HG02885 (cell line): ENCODE measurements around the gene C2orf81.
"Not testable (repeated sequence)": the region's sequence is repeated elsewhere in the genome, so short reads cannot be mapped to it uniquely, and the experiment has no call there.

ENCODE experiments used
- ATAC-seq: cut with Tn5 transposase; IDR thresholded peaks from one replicate; pipeline ENCODE4 v1.9.1; 2021; ENCODE audit warnings: mild to moderate bottlenecking; ENCODE audit not compliant: unreplicated experiment, poor library complexity

The C2orf81 gene

DNA sequence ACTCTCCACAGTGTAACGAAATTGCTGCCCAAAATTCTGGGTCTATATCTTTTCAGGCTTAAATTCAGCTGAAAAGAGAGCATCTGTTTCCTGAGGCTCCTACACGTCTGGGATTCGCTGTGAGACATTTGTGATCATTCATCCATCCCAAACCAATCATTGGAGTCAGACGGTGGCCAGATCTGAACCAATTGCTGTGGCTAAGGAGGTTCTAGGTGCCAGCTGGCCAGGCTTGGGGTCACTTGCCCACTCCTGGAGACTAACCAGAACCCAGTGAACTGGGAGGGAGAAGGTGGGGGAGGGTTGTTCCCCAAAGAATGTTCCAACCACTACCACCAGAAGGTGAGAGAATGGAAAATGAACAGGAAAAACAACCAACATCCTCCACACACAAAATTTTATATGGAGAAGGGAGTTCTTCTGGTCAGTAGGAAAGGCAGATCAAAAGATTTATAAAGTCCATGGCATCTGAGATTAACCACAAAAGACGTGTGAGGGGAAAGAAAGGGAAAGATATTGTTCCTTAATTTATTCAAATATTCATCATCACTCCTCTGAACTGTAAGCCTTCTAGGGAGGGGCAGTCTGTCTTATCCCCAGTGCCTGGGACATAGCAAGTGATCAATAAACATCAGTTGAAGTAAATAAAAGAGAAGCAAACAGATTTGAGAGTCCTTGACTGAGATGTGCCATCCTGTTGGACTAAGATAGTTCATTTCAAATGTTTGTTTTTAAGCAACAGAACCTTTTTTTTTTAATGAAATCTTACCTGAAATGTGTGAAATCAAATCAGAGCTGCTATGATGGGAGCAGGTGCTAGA is 23.3 kb upstream of the C2orf81 start:
- ATAC-seq: no peak

- not testable (repeated sequence) for ATAC-seq
These were observed 21.3 kb upstream of the C2orf81 start for GRCh38 chr2:74442483-74443297.

DNA sequence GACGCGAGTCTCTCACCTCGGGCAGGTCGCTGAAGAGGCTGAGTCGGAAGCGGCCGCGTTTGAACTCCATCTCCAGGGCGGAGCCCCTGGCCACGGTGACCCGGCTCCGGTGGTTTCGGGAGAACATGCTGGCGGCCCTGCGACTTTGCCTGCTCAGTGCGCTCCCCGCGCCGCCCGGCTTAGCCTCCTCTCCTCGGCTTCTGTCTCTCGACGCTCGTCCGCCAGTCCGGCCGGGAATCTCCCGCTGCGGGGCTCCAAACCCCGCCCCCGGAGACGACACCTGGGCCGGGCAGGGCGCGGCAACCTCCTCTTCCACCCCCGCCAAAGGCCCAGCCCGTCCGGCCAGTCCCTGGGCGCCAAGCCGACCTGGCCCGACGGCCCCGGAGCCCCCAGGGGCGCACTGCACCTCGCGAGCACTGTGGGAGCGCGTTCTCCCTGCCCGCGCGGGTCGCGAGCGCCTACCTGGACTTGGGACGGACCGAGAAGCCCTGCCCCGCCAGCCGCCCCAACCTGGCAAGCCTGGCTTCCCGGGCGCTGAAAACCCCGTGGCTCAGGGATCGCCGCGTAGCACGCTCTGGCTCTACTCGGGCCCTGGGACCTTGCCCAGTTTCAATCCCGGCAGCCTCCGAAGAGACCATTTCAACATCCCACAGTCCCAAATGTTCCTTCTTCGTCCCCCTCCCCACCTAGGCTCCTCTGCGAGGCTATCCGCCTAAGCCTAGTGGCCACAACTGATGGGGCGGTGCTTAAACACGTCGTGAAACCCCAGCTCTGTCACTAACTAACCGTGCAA is 20.5 kb upstream of the C2orf81 start, which contains the start of gene RTKN:
TSS of gene RTKN (minus strand) at position 248 of the 793 bp plus-strand sequence. CDS start at position 127, 121 bp downstream.
- ATAC-seq: no peak

GRCh38 chr2:74441170-74441689 is 19.8 kb upstream of the C2orf81 start:
- no peak for ATAC-seq

DNA sequence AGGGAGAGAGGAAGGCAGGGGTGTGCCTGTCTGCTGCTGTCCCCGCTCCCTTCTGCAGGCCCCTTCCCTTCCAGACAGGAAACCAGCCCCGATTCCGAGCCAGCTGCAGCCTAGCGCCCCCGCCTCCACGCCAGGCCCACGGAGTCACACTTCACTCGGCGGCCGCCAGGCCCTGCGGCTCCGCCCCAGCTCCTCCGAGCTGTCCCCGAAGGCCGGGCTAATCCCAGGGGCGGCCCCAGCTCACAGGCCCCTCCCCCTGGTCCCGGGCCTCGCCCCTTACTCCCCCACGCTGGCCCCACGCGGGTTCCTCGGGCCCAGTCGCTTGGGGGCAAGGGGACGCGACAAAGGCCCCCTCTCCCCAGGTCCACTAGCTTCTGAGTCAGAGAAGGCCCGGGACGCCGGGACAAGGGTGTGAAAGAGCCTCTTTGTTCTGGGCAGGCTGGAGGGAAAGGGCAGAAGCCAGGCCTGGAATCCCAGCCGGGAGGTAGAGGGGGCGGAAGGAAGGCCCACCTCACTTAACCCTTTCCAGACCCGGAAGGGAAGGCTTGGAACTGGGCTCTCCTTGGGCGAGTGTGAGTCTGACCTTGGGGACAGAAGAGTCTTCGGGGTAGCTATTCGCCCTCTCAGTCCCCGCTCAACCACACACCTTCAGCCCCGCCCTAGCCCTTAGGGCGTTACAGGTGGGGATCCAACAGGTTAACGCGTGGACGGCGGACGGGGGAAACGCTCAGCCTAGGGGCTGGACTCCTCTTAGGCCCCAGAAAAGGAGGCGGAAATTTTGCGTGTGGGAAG is 19.2 kb upstream of the C2orf81 start:
- peak; percentile 92 for ATAC-seq

- ATAC-seq: no peak
These were observed 18.5 kb upstream of the C2orf81 start for GRCh38 chr2:74439803-74440377.

GRCh38 chr2:74439373-74439772 is 18.0 kb upstream of the C2orf81 start:
- ATAC-seq: no peak

DNA sequence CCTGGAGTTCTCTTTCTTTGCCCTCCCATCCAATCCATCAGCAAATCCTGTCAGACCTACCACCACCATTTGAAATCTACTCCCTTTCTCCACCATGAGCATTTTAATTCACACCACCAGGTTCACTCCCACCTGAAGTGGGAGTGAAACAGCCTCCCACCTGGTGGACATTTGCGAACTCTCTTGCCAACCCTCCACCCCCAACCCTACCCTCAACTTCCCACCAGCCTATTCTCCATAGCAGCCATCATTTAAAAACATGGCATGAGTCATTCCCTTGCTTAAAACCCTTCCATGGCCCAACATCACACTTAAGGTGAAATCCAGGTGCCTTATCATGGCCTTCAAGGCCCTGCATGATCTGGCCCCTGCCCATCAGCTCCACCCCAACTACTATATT is 16.8 kb upstream of the C2orf81 start:
- no peak for ATAC-seq

DNA sequence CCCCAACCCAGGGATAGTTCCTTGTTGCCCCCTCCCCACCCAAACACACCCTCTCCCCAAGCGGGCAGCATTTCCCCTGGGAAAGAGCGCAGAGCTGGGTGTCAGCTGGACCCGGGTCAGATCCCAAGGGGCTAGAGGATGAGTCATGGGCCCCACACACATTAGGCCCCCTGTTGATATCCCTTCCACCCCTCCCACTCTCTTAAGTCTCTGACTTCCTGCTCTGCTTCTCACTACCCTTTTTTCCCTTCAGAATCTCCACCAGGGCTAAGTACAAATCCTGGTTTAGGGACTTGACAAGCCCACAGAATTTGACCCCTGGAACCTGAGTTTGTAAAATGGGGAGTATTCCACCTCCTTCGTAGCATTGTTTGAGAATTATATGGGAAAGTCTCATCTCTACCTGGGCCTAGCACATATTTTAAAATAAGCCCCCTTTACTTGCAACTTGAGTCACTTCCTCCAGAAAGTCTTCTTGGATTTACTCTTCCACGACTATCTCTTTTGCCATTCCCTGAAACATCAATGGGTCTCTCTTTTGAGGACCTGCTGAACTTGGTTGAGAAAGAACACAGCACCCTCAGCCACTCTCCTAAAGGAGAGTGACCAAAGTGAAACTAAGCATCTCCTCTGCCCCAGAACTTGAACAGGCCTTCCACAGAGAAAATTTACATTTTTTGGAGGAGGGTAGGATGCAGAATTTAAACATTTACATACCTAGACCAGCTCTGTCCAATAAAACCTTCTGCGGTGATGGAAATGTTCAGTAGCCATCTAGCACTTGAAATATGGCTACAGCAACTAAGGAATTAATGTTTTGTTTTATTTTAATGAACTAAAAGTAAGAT is 15.7 kb upstream of the C2orf81 start:
- ATAC-seq: no peak

- ATAC-seq: no peak
These were observed 14.8 kb upstream of the C2orf81 start for GRCh38 chr2:74436111-74436805.

- ATAC-seq: no peak
These were observed 9.1 kb upstream of the C2orf81 start for GRCh38 chr2:74430502-74430901.

GRCh38 chr2:74429487-74430451 is 8.3 kb upstream of the C2orf81 start:
- ATAC-seq: no peak

DNA sequence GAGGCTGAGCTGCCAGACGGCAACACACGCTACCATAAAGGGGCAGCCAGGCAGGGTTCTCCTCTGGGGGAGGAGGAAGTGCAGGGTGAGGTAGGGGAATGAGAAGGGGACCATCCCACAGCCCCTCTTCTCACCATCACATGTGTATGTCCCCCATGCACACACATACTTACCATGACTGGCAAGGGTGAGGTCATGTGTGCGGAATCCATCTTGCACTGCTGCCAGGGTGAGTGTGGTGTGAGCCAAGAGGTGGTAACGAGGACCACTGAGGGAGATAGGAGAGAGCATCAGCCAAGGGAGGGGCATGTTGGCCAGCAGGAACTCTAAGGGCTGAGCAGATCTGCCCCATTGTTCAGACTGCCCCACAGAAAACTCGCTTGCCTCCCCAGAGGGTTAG is 7.3 kb upstream of the C2orf81 start:
- ATAC-seq: no peak

DNA sequence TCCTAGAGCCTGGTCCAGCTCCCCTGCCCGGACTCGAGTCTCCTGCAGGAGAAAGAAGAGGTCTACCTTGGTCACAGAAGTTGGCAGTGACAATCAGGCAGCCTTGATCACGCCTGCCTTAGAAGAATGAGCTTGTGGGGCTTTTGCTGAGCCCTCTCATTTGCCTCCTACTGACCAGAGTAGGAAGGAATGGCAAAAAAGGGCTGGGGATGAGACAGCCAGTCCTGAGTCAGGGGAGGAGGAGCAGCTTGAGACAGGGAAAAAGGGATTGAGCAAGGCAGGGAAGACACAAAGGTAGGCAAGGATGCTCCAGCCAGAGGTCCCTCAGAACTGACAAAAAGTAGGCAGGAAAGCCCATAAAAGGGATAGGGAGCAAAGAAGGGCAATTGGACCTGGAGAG is 6.1 kb upstream of the C2orf81 start:
- ATAC-seq: no peak

- no peak for ATAC-seq
These were observed 4.9 kb upstream of the C2orf81 start for GRCh38 chr2:74426181-74426758.

GRCh38 chr2:74425523-74425922 is 4.1 kb upstream of the C2orf81 start:
- ATAC-seq: no peak
